PC-3 (cell line): ENCODE data around the gene ZNF587B.

Experiments used
- EZH2phosphoT487 ChIP-seq: fragments of 300-600 bp; sonication (generic); IDR thresholded peaks from 2 replicates; pipeline ENCODE4 v1.6.1; 2018; ENCODE audit warnings: mild to moderate bottlenecking, antibody characterized with exemption, low read length, borderline replicate concordance
- TF ChIP-seq, protein P1 (sequence below): fragments of 300-600 bp; sonication (generic); conservative IDR thresholded peaks from 2 replicates; pipeline ENCODE4 v1.5.1; 2017; ENCODE audit warnings: antibody characterized with exemption, low read depth, mild to moderate bottlenecking, low read length

DNA sequence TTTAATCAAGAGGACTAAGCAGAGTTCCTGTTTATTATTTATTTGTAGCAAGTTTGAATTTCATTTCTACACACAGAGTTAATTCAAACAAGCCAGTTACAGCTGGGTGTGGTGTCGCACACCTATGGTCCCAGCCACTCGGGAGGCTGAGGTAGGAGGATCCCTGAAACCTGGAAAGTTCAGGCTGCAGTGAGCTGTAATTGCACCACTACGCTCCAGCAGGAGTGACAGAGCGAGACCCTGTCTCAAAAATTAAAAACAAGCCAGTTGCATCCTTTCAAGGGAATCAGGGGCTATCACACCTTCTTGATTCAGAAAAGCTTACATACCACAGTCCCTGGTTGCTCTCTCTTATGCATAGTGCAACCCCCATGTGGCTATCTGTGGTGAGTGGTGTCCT is 40.8 kb upstream of the ZNF587B start:
- TF ChIP-seq EZH2phosphoT487, result no peak
- TF ChIP-seq, protein P1, sequence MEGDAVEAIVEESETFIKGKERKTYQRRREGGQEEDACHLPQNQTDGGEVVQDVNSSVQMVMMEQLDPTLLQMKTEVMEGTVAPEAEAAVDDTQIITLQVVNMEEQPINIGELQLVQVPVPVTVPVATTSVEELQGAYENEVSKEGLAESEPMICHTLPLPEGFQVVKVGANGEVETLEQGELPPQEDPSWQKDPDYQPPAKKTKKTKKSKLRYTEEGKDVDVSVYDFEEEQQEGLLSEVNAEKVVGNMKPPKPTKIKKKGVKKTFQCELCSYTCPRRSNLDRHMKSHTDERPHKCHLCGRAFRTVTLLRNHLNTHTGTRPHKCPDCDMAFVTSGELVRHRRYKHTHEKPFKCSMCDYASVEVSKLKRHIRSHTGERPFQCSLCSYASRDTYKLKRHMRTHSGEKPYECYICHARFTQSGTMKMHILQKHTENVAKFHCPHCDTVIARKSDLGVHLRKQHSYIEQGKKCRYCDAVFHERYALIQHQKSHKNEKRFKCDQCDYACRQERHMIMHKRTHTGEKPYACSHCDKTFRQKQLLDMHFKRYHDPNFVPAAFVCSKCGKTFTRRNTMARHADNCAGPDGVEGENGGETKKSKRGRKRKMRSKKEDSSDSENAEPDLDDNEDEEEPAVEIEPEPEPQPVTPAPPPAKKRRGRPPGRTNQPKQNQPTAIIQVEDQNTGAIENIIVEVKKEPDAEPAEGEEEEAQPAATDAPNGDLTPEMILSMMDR, result no peak
